SK-N-SH treated with all-trans-retinoic acid at 6 μM for 48 hours (cell line): ENCODE measurements around the gene ADGRF1.

Experiments used
- TCF4 ChIP-seq: fragments of 250-450 bp; sonication (Bioruptor Pico); IDR thresholded peaks from 2 replicates; pipeline ENCODE4 v1.8.0; 2021; ENCODE audit warnings: mild to moderate bottlenecking, moderate library complexity, borderline replicate concordance
- ZNF8 ChIP-seq: fragments of 450-650 bp; formaldehyde crosslinking; IDR thresholded peaks from 2 replicates; pipeline ENCODE4 v1.5.0; 2020; ENCODE audit warnings: mild to moderate bottlenecking, moderate library complexity

DNA sequence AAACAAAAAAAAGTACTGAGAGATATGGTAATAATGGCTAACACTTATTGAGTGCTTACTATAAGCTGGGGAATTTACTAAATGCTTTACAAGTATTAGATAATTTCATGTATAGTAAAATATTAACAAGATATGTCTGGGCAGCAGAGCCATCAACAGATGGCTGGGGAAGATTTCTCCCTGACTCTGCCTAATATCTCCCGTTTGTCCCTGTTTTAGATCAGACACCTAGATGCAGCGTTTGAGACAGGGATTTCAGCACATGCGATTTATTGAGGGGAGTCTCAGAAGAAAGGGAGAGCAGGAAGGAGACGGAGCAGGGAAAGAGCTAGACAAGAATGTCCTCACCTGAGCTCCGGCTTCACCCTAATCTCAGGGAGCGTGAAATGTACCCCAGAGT is 36.9 kb upstream of the ADGRF1 start:
- no peak for TF ChIP-seq ZNF8
- TF ChIP-seq TCF4 (CRISPR knock-in tag) = no peak
